ENCODE measurements around the gene KRTDAP.

KRTDAP gene

GRCh38 chr19:35458731-35459391 is 31.4 kb downstream of the KRTDAP start:
- Histone ChIP-seq H3K4me3 (no peak overlapping the region), H3K9ac (ENCODE audit: insufficient read length) (no peak overlapping the region)
- no peak for DNase-seq (ENCODE audit: low read depth, low spot score)

DNA sequence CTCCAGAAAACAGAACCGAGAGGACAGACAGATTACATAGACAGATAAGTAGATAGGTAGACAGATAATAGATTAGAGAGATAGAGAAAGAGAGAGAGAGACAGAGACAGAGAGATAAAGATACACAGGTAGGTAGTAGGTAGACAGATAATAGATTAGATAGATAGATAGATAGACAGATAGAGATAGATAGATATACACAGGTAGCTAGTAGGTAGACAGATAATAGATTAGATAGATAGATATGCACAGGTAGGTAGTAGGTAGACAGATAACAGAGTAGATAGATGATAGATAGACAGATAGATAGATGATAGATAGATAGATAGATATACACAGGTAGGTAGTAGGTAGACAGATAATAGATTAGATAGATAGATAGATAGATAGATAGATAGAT is 32.1 kb downstream of the KRTDAP start:
- DNase-seq (ENCODE audit: low read depth, low spot score), result no peak
- no peak overlapping the region for H3K4me3 ChIP-seq
- no peak overlapping the region for H3K27ac ChIP-seq
- H3K36me3 ChIP-seq (ENCODE audit: insufficient read depth, low read length), result no peaks in the 10 kb centered on the region
- H3K9me3 ChIP-seq (ENCODE audit: low read depth, low read length), result no peaks in the 10 kb centered on the region
- TF ChIP-seq EZH2 (IDR thresholded peaks at IDR 0.05) (no peak), POLR2AphosphoS5 (IDR thresholded peaks at IDR 0.05; ENCODE audit: borderline replicate concordance, low read depth, low read length) (no peak), FOXP2 (optimal IDR thresholded peaks at IDR 0.05; ENCODE audit: control extremely low read depth, extremely low read length, insufficient read depth) (no peak)
- H3K9ac ChIP-seq (ENCODE audit: insufficient read length), result no peak overlapping the region

More at GRCh38 chr19:35458731-35459391, 31.4 kb downstream of the KRTDAP start:
- Histone ChIP-seq H3K27ac (no peak overlapping the region), H3K36me3 (ENCODE audit: insufficient read depth, low read length) (no peaks in the 10 kb centered on the region), H3K9me3 (ENCODE audit: low read depth, low read length) (no peaks in the 10 kb centered on the region)
- TF ChIP-seq EZH2 (IDR thresholded peaks at IDR 0.05) (no peak), FOXP2 (optimal IDR thresholded peaks at IDR 0.05; ENCODE audit: control extremely low read depth, extremely low read length, insufficient read depth) (no peak), POLR2AphosphoS5 (IDR thresholded peaks at IDR 0.05; ENCODE audit: borderline replicate concordance, low read depth, low read length) (no peak)

DNA sequence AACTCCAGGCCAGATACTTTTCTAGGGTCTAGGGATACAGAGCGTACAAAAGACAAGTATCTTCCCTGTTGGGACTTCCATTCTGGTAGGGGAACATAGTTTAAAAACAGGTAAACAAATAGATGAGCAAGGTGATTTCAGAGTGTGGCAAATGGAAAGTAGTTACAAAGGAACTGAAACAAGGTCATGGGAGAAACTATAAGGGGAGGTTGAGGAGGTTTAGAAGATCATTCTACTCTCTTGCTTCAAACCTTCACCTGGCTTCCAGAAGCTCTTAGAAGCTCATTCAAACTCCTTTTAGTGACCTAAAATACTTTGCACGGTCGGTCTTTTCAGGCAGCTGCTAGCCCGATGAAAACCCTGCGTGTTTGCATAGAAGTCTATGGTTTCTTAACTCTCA is 33.1 kb downstream of the KRTDAP start:
- TF ChIP-seq POLR2AphosphoS5 (IDR thresholded peaks at IDR 0.05; ENCODE audit: borderline replicate concordance, low read depth, low read length) (no peak), FOXP2 (optimal IDR thresholded peaks at IDR 0.05; ENCODE audit: control extremely low read depth, extremely low read length, insufficient read depth) (no peak), EZH2 (IDR thresholded peaks at IDR 0.05) (no peak)
- Histone ChIP-seq H3K9me3 (ENCODE audit: low read depth, low read length) (no peaks in the 10 kb centered on the region), H3K4me3 (no peak overlapping the region), H3K36me3 (ENCODE audit: insufficient read depth, low read length) (no peaks in the 10 kb centered on the region), H3K27ac (no peak overlapping the region), H3K9ac (ENCODE audit: insufficient read length) (no peak overlapping the region)
- no peak for DNase-seq (ENCODE audit: low read depth, low spot score)

DNA sequence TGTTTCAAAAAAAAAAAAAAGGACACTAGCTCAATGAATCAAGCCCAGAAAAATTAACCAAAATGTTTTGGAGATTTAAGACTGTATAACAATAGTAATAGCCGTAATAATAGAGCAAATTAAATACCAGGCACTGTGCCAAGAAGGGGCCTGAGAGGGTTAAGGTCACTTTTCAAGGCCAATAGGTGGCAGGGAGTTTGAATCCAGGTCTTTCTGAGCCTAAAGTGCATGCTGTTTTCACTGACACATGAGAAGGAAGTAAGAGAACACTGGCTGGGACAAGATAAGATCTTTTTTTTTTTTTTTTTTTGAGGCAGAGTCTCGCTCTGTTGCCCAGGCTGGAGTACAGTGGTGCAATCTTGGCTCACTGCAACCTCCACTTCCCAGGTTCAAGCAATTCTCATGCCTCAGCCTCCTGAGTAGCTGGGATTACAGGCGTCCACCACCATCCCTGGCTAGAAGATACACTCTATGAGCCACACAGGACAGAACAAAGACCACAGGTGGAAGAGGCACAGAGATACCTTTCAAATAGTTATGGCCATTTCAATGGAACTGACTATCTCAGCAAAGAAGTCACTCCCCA is 34.6 kb downstream of the KRTDAP start:
- DNase-seq (ENCODE audit: low read depth, low spot score), result no peak
- no peaks in the 10 kb centered on the region for H3K9me3 ChIP-seq (ENCODE audit: low read depth, low read length)
- TF ChIP-seq EZH2 (IDR thresholded peaks at IDR 0.05) (no peak), FOXP2 (optimal IDR thresholded peaks at IDR 0.05; ENCODE audit: control extremely low read depth, extremely low read length, insufficient read depth) (no peak), POLR2AphosphoS5 (IDR thresholded peaks at IDR 0.05; ENCODE audit: borderline replicate concordance, low read depth, low read length) (no peak)
- no peak overlapping the region for H3K9ac ChIP-seq (ENCODE audit: insufficient read length)
- no peak overlapping the region for H3K27ac ChIP-seq
- no peaks in the 10 kb centered on the region for H3K36me3 ChIP-seq (ENCODE audit: insufficient read depth, low read length)
- H3K4me3 ChIP-seq, result no peak overlapping the region

DNA sequence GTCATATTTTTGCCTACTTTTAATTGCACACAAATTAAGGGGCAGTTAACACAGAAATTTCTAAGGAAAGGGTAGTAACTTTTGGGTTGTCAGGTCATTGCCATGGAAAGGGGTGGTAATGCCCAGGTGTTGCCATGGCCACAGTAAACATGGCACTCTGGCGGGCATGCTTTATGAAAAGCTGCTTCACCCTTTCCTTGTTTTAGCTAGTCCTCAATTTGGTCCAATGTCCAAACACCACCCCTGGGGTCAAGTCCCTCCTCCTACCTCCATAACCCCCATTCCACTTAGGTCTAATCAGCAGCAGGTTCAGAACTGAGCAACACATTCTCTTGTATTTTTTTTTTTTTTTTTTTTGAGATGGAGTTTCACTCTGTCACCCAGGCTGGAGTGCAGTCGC is 35.6 kb downstream of the KRTDAP start:
- no peak for DNase-seq (ENCODE audit: low read depth, low spot score)
- Histone ChIP-seq H3K9ac (ENCODE audit: insufficient read length) (no peak overlapping the region), H3K36me3 (ENCODE audit: insufficient read depth, low read length) (no peaks in the 10 kb centered on the region), H3K27ac (no peak overlapping the region), H3K9me3 (ENCODE audit: low read depth, low read length) (no peaks in the 10 kb centered on the region), H3K4me3 (no peak overlapping the region)
- TF ChIP-seq POLR2AphosphoS5 (IDR thresholded peaks at IDR 0.05; ENCODE audit: borderline replicate concordance, low read depth, low read length) (no peak), FOXP2 (optimal IDR thresholded peaks at IDR 0.05; ENCODE audit: control extremely low read depth, extremely low read length, insufficient read depth) (no peak), EZH2 (IDR thresholded peaks at IDR 0.05) (no peak)

- no peak overlapping the region for H3K9ac ChIP-seq (ENCODE audit: insufficient read length)
- H3K36me3 ChIP-seq (ENCODE audit: insufficient read depth, low read length), result no peaks in the 10 kb centered on the region
- no peak for TF ChIP-seq FOXP2 (optimal IDR thresholded peaks at IDR 0.05; ENCODE audit: control extremely low read depth, extremely low read length, insufficient read depth)
- no peak overlapping the region for H3K4me3 ChIP-seq
- no peaks in the 10 kb centered on the region for H3K9me3 ChIP-seq (ENCODE audit: low read depth, low read length)
- no peak for DNase-seq (ENCODE audit: low read depth, low spot score)
- no peak overlapping the region for H3K27ac ChIP-seq
Measured at GRCh38 chr19:35451338-35452096, 38.7 kb downstream of the KRTDAP start.

DNA sequence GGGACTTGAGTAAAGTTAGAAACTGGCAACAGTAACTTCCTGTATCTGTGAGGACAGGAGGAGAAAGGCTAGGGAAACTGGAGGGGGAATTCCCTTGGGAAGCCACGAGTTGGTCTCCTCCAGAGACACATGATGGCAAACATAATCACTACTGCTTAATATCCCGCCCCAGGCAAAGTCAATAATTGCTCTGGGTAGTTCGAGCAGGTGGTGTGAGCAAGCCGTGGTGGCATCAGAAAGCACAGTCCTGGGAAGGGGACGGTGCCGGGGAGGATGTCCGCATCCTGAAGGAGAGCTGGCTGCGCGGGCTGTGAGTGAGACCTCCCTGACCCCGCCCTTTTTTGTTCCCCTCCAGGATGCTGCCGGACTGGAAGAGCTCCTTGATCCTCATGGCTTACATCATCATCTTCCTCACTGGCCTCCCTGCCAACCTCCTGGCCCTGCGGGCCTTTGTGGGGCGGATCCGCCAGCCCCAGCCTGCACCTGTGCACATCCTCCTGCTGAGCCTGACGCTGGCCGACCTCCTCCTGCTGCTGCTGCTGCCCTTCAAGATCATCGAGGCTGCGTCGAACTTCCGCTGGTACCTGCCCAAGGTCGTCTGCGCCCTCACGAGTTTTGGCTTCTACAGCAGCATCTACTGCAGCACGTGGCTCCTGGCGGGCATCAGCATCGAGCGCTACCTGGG is 40.8 kb downstream of the KRTDAP start:
- no peak overlapping the region for H3K27ac ChIP-seq
- DNase-seq (ENCODE audit: low read depth, low spot score), result no peak
- TF ChIP-seq EZH2 (IDR thresholded peaks at IDR 0.05) (no peak), POLR2AphosphoS5 (IDR thresholded peaks at IDR 0.05; ENCODE audit: borderline replicate concordance, low read depth, low read length) (no peak), FOXP2 (optimal IDR thresholded peaks at IDR 0.05; ENCODE audit: control extremely low read depth, extremely low read length, insufficient read depth) (no peak)
- H3K9ac ChIP-seq (ENCODE audit: insufficient read length), result no peak overlapping the region
- H3K4me3 ChIP-seq, result no peak overlapping the region
- no peaks in the 10 kb centered on the region for H3K36me3 ChIP-seq (ENCODE audit: insufficient read depth, low read length)
- no peaks in the 10 kb centered on the region for H3K9me3 ChIP-seq (ENCODE audit: low read depth, low read length)

All from SK-N-MC (cell line).